Measurements from ENCODE around the gene KLHL15.
"Not testable (repeated sequence)": the region's sequence is repeated elsewhere in the genome, so short reads cannot be mapped to it uniquely, and the experiment has no call there.

- TF ChIP-seq CTCF (IDR thresholded peaks at IDR 0.05); POLR2AphosphoS5 (IDR thresholded peaks at IDR 0.05); POLR2A (IDR thresholded peaks at IDR 0.05); EP300 (IDR thresholded peaks at IDR 0.05; ENCODE audit: low read depth): not testable (repeated sequence)
Observed at GRCh38 chrX:24046060-24046459, 19.1 kb upstream of the KLHL15 start.
